GM18867 (cell line): ENCODE results near the gene MAPK4.

Experiments used
- ATAC-seq: cut with Tn5 transposase; IDR thresholded peaks from one replicate; pipeline ENCODE4 v1.9.1; 2021; ENCODE audit warnings: mild to moderate bottlenecking, moderate library complexity; ENCODE audit not compliant: unreplicated experiment

Gene MAPK4

DNA sequence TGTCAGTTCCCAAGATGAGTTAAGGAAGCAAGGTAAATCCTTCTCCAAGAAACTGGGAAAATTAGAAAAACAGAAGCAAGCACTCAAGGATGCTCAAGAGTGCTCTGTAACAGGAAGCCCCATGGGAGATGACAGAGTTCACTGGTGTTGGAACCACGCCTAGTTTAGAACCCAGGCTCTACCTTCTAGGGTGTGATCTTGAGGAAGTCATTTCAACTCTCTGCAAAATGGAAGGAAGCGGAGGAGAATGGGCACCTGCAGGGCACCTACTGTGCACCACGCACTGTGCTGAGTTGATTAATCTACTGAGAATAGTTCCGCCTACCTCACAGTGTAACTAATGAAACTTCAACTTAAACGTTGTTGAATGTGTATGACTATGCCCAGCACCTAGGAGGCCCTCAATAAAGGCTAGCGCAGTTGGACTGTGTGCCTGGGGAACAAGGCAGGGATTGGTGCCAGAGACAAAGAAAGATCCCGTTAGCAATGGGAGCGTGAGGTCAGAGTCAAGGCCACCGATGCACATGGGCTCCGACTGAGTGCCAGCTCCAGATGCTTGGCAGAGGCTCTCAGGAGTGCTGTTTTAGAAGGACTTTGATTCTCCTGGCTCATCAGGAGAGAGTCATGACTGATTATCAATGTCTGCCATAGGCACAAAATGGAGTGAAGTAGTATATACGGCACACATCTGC, 93.7 kb downstream of the MAPK4 start:
- ATAC-seq, result no peak

DNA sequence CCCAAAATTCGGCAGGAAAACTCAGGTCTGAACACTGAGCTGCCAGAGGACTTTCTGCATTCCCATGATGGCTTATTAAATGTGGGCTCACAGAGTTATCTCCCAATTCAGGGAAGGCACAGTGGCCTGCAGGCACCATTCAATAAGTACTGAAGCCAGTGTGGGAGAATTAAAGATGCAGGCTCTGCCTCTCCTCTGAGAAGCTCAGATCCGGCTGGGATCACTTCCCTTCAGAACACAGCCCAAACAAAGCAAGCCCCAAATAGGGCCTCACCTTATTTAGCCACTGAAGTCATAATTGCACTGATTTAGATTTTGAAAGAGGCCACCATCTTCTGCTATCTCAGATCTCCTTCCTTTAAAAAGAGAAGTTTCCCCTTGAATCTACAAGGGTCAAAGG, 94.3 kb downstream of the MAPK4 start:
- no peak for ATAC-seq

DNA sequence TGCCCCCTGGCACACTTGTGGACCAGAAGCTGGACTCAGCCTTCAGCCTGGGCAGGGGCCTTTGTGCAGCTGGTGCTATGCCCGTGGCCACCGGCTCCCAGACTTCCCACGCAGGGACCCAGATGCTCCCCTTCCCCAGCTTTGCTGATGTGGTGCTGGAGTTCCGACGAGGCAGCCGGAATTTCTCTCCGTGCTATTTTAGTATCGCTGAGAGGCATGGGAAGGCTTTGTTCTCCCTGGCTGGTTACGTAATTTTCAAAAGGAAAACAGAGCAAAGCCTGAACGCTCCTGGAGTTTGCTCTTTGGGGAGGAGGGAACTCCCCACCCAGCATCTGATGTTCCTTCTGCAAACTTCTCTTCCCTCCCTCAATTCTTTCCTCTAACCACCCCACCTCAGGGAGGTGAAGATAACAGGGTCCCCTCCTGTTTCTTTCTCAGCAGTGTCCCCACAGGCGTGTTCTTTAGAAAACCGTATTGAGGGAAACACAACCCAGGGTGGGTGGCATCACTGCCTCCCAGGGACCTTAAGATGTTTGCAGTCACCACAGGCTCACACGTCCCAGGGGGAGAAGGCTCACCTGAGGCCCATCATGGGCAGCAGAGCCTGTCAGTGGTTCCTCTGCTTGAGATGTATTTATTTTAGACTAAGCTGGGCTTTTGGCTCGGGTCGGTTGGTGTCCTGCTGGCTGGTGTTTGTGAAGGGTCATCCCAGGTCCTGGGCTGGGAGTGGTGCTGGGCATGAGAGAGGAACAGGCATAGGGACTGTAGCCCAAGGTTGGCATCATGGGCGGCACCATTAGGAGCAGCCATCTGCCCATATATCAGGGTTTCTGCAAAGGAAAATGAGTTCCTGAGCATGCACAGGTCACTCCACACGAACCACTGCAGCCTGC, 95.0 kb downstream of the MAPK4 start:
- ATAC-seq, result no peak

DNA sequence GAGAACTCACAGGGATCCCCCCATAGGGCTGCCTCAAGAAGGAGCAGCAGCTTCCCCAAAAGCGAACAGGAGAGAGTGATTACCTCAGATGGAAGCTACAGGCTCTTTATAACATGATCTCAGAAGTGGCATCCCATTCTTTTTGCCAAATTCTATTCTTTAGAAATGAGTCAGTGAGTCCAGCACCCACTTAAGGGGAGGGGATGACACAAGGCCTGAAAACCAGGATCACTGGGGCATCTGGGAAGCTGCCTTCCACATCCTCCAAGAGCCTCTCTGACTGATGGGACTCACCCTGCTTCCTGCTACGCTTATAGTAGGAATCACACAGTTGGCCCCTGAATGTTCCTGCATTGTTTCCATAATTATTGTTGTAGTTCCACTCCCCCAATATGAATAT, 96.5 kb downstream of the MAPK4 start:
- ATAC-seq, result no peak

DNA sequence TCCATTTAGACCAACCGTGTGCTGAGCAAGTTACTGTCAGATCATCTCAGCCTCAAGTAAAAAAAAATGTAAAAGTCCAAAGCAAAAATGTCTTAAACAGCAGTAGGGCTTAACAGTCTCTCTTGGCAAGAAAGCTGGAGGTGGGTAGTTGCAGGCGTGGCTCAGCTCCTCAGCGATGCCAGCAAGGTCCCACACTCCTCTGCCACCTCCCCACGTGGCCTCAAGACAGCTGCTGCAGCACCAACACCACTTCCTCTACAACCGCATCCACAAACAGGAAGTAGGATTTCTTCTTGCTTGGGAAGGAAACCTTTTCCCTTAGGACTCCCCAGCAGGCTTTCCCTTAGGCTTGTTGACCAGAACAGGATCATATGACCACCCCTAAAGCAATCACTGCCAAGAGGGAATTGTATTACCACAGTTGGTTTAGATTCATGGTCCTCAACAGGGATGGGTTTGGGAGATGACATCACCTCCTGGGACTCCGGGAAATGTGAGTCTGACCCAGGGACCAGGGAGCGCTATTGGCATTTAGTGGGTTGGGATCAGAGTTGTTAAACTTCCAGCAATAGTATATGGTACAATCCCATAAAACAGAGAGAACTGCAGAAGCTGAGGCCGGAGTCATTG, 97.1 kb downstream of the MAPK4 start:
- no peak for ATAC-seq

DNA sequence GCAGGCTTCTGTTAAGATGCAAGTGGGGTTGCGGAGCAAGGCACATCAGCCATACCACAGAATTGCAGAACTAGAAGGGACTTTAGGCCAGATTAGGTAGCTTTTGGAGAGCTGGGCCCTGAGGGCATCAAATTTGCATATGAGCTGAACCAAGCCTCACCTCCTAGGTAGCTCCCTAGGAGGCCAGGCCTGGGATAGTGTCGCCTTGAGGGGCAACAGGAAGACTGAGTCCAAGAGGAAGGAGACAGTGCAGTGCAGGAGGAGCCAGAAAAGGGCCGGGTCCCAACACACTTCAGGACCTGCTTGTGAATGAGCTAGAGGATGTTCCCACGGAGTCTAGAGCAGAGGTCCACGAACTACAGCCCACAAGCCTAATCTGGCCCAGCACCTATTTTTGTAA, 98.7 kb downstream of the MAPK4 start:
- ATAC-seq, result no peak

DNA sequence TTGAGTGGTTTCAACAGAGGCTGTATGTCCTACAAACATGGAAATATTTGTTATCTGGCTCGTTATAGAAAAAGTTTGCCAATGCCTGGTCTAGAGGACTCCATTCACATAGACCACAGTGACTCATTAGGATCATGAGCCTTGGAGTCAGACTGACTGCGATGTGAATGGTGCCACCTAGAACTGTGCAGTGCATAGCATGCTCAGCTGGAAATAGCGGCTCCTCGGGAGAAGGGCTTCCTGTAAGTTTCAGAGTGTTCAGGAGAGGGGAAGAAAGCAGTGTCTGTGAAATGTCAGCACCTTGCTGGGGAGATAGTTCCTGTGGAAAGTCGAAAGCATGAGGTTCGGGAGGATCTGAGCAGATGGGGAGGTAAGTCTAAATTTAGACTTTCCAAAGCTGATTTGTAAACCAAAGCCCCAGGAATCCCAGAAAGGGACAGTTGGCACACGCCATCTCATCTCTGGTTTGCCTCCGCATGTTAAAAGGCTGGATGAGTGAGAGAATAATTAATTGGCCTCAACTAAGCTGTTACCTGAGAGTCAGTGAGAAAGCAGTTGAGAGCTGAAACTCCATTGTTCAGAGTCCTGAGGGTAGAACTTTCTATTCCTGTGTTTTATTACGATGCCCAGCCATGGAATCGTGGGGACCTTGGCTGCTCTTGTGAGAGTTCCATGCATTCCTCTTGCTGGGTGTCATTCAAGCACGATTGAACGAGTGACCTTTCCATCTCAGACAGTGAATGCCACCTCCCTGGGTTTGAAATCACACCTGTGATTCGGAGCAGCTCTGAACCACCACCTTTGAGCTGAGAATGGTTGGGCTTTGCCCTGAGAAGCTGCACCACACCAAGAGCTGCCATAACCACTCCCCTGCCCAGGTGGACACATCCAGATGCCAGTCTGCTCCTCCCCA, 99.5 kb downstream of the MAPK4 start:
- no peak for ATAC-seq

DNA sequence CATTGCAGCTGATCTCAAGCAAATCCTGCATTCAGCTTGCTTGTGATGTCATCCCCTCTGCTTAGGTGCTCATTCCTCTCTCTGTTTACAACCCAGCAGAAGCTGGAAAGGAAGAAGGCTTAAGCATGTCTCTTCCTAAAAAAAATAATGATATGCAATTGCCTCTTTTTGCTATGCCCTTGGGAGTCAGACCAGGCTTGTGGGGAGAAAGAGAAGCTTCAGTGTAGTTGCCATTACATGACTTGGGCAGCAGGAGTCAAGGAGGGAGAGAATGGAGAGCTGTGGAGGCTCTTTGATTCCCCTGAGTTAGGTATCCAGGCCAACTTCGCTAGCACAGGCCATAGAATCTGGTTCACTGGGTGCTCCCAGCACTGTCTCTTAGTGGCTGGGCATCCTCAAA, 101.1 kb downstream of the MAPK4 start:
- ATAC-seq, result no peak

DNA sequence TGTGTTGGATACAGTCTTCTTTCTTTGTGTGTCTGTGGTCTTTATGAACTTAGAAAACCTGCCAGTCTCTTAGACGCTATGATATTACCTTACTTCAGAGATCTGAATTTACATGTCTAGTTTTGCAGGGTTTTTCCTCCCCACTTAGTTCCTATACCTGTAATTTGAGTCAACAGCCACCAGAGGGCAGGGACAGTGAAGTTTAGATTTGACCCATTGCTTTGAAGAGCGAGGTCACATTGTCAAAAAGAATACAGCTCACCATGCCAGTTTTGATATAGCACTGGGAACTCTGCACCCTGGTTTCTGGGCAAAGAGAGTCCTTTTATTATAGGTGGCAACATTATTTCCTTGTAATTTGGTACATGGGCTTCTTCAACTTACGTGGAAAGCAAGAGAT, 102.3 kb downstream of the MAPK4 start:
- no peak for ATAC-seq

DNA sequence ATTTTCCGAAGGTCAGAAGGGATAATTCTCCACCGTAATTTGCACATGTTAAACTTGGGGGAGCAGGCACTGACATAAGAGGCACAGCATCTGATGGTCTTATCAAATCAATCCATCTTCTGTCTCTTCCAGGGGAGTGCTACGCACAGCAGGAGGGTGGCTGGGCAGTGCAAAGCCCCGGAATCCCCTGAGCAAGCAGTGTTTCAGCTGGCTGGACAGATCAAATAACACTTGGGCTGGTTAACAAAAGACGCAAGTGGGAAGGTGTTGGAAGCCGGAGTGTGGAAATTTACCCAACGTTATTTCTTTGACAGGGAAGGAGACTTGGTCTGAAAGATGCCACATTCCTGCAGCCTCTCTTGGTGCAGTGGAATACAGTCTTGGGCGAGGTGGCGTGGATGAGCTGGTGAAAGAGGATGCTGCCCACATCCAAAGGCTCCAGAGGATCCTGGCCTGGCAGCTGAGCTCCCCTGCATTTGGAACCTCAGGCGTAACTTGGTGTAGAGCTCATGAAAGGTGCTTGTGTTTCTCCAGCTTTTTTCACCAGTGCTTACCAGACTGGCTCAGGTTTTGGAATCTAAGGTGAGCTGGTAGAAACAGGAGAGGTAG, 103.0 kb downstream of the MAPK4 start:
- no peak for ATAC-seq

DNA sequence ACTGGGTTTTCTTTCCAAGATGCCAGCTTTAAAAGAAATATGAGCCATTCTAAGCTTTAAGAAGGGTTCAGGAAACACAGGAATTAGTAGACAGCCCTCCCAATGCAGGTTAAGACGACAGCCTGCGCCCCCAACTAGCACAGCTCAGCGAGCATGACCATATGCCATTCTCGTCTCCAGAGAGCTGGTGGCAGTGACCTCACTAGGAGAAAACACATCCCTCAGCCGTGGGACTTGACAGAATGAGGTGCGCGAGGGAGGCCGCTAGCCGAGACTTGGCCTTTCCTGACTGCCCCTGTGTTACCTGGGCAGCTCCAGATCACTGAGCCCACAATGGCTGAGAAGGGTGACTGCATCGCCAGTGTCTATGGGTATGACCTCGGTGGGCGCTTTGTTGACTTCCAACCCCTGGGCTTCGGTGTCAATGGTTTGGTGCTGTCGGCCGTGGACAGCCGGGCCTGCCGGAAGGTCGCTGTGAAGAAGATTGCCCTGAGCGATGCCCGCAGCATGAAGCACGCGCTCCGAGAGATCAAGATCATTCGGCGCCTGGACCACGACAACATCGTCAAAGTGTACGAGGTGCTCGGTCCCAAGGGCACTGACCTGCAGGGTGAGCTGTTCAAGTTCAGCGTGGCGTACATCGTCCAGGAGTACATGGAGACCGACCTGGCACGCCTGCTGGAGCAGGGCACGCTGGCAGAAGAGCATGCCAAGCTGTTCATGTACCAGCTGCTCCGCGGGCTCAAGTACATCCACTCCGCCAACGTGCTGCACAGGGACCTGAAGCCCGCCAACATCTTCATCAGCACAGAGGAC, 103.9 kb downstream of the MAPK4 start:
- ATAC-seq, result no peak

DNA sequence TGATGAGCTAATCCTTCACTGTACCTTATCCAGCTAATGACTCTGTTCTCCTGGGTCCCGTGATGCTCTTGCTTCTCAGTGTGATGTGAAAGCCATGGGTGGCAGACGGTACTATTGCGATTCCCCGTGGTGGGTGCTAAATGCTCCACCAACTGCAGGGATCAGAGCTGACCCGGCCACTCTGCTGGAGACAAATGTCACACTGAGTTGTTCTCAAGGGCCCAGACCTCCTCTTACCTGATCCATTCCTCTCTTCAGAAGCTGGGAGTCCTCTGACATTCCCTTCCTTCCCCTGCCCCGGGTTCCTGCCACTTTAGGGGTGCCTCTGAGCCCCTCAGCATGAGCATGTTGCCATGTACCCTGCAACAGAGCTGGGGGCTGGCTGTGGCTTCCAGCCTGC, 105.1 kb downstream of the MAPK4 start:
- ATAC-seq, result no peak

DNA sequence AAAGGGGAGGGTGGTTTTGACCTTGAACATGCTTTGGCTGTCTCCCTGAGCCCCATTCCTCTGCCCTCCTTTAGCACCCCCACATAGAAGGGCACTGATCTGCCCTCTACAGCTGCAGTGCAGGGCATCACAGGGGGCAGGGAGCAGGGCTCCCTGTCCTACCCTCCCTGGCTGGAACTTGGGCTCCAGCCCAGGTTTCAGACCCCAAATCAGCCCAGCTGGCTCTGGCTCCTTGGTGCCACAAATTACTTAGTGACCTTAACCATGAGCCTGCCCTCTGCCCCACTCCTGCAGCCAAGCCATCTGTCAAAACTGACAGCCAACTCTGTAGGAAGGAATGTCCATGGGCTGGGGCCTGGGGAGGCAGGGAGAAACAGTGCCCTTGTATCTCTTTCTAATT, 105.6 kb downstream of the MAPK4 start:
- no peak for ATAC-seq

DNA sequence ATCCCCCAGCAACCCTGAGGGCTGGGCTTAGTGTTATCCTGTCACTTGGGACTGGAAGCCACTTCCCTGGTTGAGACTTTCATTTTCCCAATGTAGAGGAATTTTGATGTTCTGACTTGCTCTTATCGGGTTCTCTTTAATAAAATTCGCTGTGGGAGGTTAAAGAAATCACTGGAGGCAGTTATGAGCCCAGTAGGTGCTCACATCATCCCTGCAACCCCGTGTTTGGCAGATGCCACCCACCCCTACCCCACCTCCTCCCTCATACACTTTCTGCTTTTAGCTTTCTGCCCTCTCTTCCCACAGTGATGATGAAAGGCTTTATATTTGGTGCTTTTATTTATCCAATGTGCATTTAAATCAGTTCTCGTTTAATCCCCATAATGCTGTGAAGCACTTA, 106.6 kb downstream of the MAPK4 start:
- no peak for ATAC-seq

DNA sequence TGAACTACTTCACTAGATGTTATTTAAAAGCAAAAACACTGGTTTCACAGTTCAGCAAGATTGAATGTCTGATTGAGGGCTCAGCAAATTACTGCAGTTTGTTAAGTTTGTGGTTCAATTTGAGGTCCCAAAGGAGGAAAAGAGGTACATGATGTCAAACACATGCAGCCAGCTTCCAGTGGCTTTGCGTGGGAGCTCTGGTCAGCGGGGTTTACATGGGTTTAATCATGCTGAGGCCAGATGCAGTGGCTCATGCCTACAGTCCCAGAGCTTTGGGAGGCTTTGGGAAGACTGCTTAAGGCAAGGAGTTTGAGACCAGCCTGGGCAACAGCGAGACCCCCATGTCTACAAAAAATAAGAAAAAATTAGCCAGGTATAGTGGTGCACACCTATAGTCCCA, 111.5 kb downstream of the MAPK4 start:
- no peak for ATAC-seq

DNA sequence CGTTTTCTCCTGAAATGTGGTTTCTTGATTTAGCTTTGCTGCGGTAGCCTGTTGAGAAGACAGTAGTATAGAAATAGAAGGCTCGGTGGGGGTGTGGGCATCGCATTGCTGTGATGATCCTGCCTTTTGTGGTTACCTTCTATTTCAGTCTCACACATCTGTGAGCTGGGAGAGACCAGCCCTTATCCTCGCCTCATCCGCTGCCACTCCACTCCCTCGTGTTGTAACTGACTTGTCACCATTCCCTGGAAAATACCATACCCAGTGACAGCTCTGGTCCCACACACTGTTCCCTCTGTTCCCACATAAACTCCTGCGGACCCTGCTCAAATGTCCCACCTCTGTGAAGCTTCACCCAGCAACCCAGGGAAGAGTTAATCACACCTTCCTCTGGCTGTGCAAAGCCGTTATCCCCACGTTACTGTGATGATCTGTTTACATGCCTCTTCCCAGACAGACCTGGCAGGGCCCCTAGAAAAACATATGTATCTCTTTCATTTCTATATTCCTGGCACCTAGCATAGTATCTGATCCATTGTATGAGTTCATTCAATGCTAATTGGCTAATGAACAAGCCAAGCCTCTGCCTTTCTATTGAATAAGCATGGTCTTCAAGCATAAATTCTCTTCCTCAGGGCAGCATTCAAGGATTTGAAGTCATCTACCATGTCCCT, 114.6 kb downstream of the MAPK4 start:
- no peak for ATAC-seq

DNA sequence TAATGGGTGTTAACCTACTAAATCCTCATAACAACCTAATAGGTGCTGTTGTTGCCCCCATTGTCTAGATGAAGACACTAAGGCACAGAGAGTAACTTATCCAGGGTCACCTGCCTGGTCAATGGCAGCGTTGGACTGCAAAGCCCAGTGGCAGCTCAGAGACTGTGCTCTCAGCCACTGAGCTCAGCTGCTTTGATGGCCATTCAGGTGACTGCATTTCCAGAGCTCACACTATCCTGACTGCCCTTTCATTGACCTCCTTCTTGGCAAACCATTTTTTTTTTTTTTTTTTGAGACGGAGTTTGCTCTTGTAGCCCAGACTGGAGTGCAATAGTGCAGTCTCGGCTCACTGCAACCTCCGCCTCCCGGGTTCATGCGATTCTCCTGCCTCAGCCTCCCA, 115.2 kb downstream of the MAPK4 start:
- ATAC-seq, result no peak

DNA sequence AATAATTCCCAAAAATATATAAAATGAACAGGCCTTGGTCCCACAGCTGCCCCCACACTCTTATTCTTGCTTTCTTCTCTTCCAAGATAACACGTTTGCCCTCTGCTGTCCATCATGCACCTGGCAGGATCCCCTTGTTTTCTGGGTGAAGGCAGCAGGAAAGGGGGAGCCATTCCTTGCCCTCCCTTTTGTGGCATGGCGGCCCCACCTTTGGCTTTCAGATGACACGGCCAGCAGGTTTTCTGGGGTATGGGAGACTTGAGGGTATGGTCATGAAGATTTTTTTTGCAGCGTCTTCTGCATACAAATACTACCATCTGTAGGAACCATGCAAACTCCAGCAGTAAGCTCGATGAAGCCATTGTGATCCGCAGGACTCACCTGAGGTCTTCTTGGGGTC, 118.8 kb downstream of the MAPK4 start:
- no peak for ATAC-seq

DNA sequence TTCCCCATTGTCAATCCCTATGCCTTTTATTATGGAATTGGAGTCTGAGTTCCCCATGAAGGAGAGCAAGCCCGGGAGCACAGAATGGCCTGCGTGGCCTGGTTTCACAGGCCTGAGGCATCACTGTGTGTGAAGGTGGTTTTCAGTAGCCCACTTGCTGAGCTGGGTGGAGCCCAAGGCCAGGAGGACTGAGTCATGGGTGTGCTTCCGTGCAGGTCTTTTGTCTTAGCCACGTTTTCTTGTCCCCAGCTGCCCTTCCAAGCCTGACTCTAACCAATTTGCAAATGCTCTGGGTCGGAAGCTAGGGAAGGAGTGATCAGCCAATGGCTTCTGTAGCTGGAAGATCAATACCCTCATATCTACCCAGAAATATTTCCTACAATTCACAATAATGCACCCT, 119.2 kb downstream of the MAPK4 start:
- no peak for ATAC-seq
